ENCODE data around the gene ANXA8. TPM values are rescaled to one million over a fixed set of nuclear protein-coding genes. Genes with fewer than 3 reads are reported as not detected.

ANXA8 gene
- polyA plus RNA-seq, 3 donors, result 0.52 to 2.9 (median 0.97) TPM

- H3K27ac Mint-ChIP-seq, result no peak overlapping the region
- no peaks in the 10 kb centered on the region for H3K4me1 ChIP-seq (ENCODE audit: control insufficient read depth in 1 of 2, insufficient read depth in 2 of 2, low read length in 2 of 2)
- no peaks in the 10 kb centered on the region for H4K20me1 ChIP-seq (ENCODE audit: insufficient read depth, low read length)
- no peak overlapping the region for H3K4me2 ChIP-seq (replicated peaks; ENCODE audit: extremely low read depth, low read length, poor library complexity, severe bottlenecking)
- TF ChIP-seq, protein P1, sequence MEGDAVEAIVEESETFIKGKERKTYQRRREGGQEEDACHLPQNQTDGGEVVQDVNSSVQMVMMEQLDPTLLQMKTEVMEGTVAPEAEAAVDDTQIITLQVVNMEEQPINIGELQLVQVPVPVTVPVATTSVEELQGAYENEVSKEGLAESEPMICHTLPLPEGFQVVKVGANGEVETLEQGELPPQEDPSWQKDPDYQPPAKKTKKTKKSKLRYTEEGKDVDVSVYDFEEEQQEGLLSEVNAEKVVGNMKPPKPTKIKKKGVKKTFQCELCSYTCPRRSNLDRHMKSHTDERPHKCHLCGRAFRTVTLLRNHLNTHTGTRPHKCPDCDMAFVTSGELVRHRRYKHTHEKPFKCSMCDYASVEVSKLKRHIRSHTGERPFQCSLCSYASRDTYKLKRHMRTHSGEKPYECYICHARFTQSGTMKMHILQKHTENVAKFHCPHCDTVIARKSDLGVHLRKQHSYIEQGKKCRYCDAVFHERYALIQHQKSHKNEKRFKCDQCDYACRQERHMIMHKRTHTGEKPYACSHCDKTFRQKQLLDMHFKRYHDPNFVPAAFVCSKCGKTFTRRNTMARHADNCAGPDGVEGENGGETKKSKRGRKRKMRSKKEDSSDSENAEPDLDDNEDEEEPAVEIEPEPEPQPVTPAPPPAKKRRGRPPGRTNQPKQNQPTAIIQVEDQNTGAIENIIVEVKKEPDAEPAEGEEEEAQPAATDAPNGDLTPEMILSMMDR (IDR thresholded peaks at IDR 0.05), result no peak
- no peaks in the 10 kb centered on the region for H3K27me3 ChIP-seq (ENCODE audit: control insufficient read depth in 2 of 2, insufficient read depth in 2 of 2, low read length in 2 of 2)
- no peaks in the 10 kb centered on the region for H3K36me3 Mint-ChIP-seq
- peaks cover 3 to 4% (median 3%) of the 10 kb centered on the region in 3 donors for H3K27me3 Mint-ChIP-seq (ENCODE audit: low read depth in 3 of 3)
- peaks cover 11 to 12% of the 10 kb centered on the region in 2 donors for H3K9me3 ChIP-seq (replicated peaks in 1 of 2; ENCODE audit: control insufficient read depth in 1 of 2, insufficient read depth in 1 of 2, low read length in 2 of 2)
- H3K79me2 ChIP-seq (ENCODE audit: insufficient read depth, low read length), result no peaks in the 10 kb centered on the region
- peaks cover 2% of the 10 kb centered on the region for H3K4me1 Mint-ChIP-seq
- peaks cover 6 to 15% (median 12%) of the 10 kb centered on the region in 7 donors for H3K9me3 Mint-ChIP-seq
- 93% methylated on average over 2 of the region's 2 CpGs for WGBS (ENCODE audit: insufficient coverage)
- H3K9ac ChIP-seq (ENCODE audit: insufficient read depth, low read length, poor library complexity, severe bottlenecking), result no peak overlapping the region
- no peak for DNase-seq
- intact Hi-C loops (cut with micrococcal nuclease), result no loop called here
- no peak overlapping the region for H3K4me3 ChIP-seq (replicated peaks in 1 of 3; ENCODE audit: low read depth in 2 of 3, low read length in 3 of 3)
- no peaks in the 10 kb centered on the region for H3K36me3 ChIP-seq (replicated peaks in 1 of 2; ENCODE audit: control insufficient read depth in 1 of 2, insufficient read depth in 2 of 2, low read length in 2 of 2)
- no peak overlapping the region for H2AFZ ChIP-seq (ENCODE audit: insufficient read depth, low read depth, low read length, poor library complexity, severe bottlenecking)
- no peak overlapping the region for H3K27ac ChIP-seq (ENCODE audit: low read depth in 1 of 2, low read length in 2 of 2)
- no peak overlapping the region for H3K4me3 Mint-ChIP-seq
Measured at GRCh38 chr10:47450442-47450841, 33.5 kb downstream of the ANXA8 start.

- no peak overlapping the region for H2AFZ ChIP-seq (ENCODE audit: insufficient read depth, low read depth, low read length, poor library complexity, severe bottlenecking)
- TF ChIP-seq, protein P1 (IDR thresholded peaks at IDR 0.05), result no peak
- no peak overlapping the region for H3K27ac ChIP-seq (ENCODE audit: low read depth in 1 of 2, low read length in 2 of 2)
- peaks cover 2 to 3% (median 3%) of the 10 kb centered on the region in 3 donors for H3K27me3 Mint-ChIP-seq (ENCODE audit: low read depth in 3 of 3)
- H3K4me1 ChIP-seq (ENCODE audit: control insufficient read depth in 1 of 2, insufficient read depth in 2 of 2, low read length in 2 of 2), result no peaks in the 10 kb centered on the region
- WGBS (ENCODE audit: insufficient coverage), result 87% methylated on average over 8 of the region's 10 CpGs
- H3K79me2 ChIP-seq (ENCODE audit: insufficient read depth, low read length), result no peaks in the 10 kb centered on the region
- no peak overlapping the region for H3K27ac Mint-ChIP-seq
- H3K4me3 Mint-ChIP-seq, result no peak overlapping the region
- H4K20me1 ChIP-seq (ENCODE audit: insufficient read depth, low read length), result no peaks in the 10 kb centered on the region
- H3K9me3 ChIP-seq (replicated peaks in 1 of 2; ENCODE audit: control insufficient read depth in 1 of 2, insufficient read depth in 1 of 2, low read length in 2 of 2), result peaks cover 12 to 16% of the 10 kb centered on the region in 2 donors
- no peak overlapping the region for H3K4me2 ChIP-seq (replicated peaks; ENCODE audit: extremely low read depth, low read length, poor library complexity, severe bottlenecking)
- no peak overlapping the region for H3K4me3 ChIP-seq (replicated peaks in 1 of 3; ENCODE audit: low read depth in 2 of 3, low read length in 3 of 3)
- intact Hi-C loops (cut with micrococcal nuclease), result no loop called here
- H3K9ac ChIP-seq (ENCODE audit: insufficient read depth, low read length, poor library complexity, severe bottlenecking), result no peak overlapping the region
- H3K9me3 Mint-ChIP-seq, result peaks cover 10 to 19% (median 16%) of the 10 kb centered on the region in 7 donors
- no peaks in the 10 kb centered on the region for H3K36me3 ChIP-seq (replicated peaks in 1 of 2; ENCODE audit: control insufficient read depth in 1 of 2, insufficient read depth in 2 of 2, low read length in 2 of 2)
- peaks cover 2% of the 10 kb centered on the region for H3K4me1 Mint-ChIP-seq
- DNase-seq, result no peak
- no peaks in the 10 kb centered on the region for H3K36me3 Mint-ChIP-seq
- no peaks in the 10 kb centered on the region for H3K27me3 ChIP-seq (ENCODE audit: control insufficient read depth in 2 of 2, insufficient read depth in 2 of 2, low read length in 2 of 2)
Measured at GRCh38 chr10:47449979-47450378, 33.9 kb downstream of the ANXA8 start.
